HUES6 (cell line): ENCODE data around the gene CBARP.
"Not testable (repeated sequence)": the region's sequence is repeated elsewhere in the genome, so short reads cannot be mapped to it uniquely, and the experiment has no call there.

ENCODE experiments used
- H3K27ac ChIP-seq: 2 replicates; pipeline ENCODE4 v1.7.0; 2013; ENCODE audit warnings: low read depth, mild to moderate bottlenecking, low read length, inconsistent platforms
- H3K27me3 ChIP-seq: 2 replicates; pipeline ENCODE4 v1.6.1; 2013; ENCODE audit warnings: low read length; ENCODE audit not compliant: control insufficient read depth, insufficient read depth
- H3K36me3 ChIP-seq: 2 replicates; pipeline ENCODE4 v1.6.1; 2013; ENCODE audit warnings: low read length; ENCODE audit not compliant: control insufficient read depth, insufficient read depth
- H3K4me1 ChIP-seq: 2 replicates; pipeline ENCODE4 v1.6.1; 2013; ENCODE audit warnings: low read length; ENCODE audit not compliant: control insufficient read depth, insufficient read depth
- H3K4me3 ChIP-seq: 2 replicates; pipeline ENCODE4 v1.5.1; 2013; ENCODE audit warnings: low read depth, low read length
- H3K9ac ChIP-seq: one replicate; pipeline ENCODE4 v1.6.1; 2013; ENCODE audit warnings: mild to moderate bottlenecking, low read length
- H3K9me3 ChIP-seq: 2 replicates; pipeline ENCODE4 v1.6.1; 2013; ENCODE audit warnings: low read depth, low read length; ENCODE audit not compliant: control insufficient read depth, insufficient read depth

The CBARP gene

GRCh38 chr19:1206864-1207450 is 30.8 kb downstream of the CBARP start:
- H3K27me3 ChIP-seq, result no peaks in the 10 kb centered on the region
- peak overlapping the region; percentile 91 for H3K9ac ChIP-seq
- H3K4me1 ChIP-seq, result peaks cover 20% of the 10 kb centered on the region
- peaks cover 11% of the 10 kb centered on the region for H3K36me3 ChIP-seq
- H3K4me3 ChIP-seq, result peak overlapping the region; percentile 98
- H3K9me3 ChIP-seq, result no peaks in the 10 kb centered on the region
- H3K27ac ChIP-seq, result peak overlapping the region; percentile 33; the same call in 1 of the 2 replicates

- Histone ChIP-seq H3K4me3 (peak overlapping the region; percentile 98), H3K27me3 (no peaks in the 10 kb centered on the region), H3K9me3 (no peaks in the 10 kb centered on the region), H3K9ac (peak overlapping the region; percentile 91), H3K27ac (peak overlapping the region; percentile 33; the same call in 1 of the 2 replicates), H3K36me3 (peaks cover 11% of the 10 kb centered on the region), H3K4me1 (peaks cover 13% of the 10 kb centered on the region)
Measured at GRCh38 chr19:1206150-1206863, 31.5 kb downstream of the CBARP start.

DNA sequence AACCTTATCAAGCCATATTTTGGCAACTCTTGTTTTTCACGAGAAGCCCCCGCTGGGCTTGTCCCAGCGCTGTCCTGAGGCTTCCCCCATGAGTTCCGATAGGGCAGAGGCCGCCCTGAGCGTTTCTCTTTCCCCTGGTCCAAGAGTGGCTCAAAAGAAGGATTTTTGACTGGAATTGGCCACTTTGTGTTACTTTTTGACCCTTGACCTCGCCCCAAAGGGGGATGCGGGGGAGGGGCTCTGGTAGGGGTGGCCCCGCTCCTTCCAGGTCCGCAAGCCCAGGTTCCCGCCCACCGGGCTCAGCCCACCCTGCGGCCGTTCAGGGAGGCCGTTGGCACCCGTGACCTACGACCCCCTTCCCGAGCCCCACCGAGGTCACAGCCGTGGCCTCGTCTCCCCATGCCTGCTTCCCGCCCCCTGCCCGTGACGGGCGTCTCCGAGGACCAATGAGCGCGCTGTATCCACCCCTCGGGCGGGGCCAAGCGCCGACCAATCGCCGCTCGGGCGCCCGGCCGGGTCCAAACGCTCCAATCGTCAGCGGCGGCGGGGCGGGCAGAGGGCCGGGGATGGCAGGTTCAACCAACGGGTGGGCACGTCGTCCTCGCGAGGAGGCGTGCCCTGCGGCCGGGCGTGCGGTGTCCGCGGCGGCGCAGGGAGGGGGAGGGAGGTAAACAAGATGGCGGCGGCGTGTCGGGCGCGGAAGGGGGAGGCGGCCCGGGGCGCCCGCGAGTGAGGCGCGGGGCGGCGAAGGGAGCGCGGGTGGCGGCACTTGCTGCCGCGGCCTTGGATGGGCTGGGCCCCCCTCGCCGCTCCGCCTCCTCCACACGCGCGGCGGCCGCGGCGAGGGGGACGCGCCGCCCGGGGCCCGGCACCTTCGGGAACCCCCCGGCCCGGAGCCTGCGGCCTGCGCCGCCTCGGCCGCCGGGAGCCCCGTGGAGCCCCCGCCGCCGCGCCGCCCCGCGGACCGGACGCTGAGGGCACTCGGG is 32.4 kb downstream of the CBARP start, which contains the start of gene STK11:
STK11 (plus strand) TSS at position 665 of the 986 bp plus-strand sequence. CDS start 1,136 bp downstream, outside the sequence.
- Histone ChIP-seq H3K27ac (peak within 1 kb of the TSS; percentile 85), H3K9ac (peak within 1 kb of the TSS; percentile 91), H3K4me3 (peak within 1 kb of the TSS; percentile 98), H3K9me3 (no peaks in the 10 kb centered on the region), H3K27me3 (no peaks in the 10 kb centered on the region), H3K36me3 (peaks cover 7% of the 10 kb centered on the region), H3K4me1 (peaks cover 13% of the 10 kb centered on the region)

GRCh38 chr19:1200614-1201013 is 37.2 kb downstream of the CBARP start:
- not testable (repeated sequence) for H3K9me3 ChIP-seq, H3K27me3 ChIP-seq, H3K27ac ChIP-seq, H3K4me1 ChIP-seq, H3K4me3 ChIP-seq, H3K36me3 ChIP-seq, H3K9ac ChIP-seq

GRCh38 chr19:1199531-1199930 is 38.3 kb downstream of the CBARP start:
- Histone ChIP-seq H3K27ac (no peak overlapping the region), H3K4me1 (no peaks in the 10 kb centered on the region), H3K9me3 (no peaks in the 10 kb centered on the region), H3K27me3 (no peaks in the 10 kb centered on the region), H3K36me3 (no peaks in the 10 kb centered on the region), H3K9ac (no peak overlapping the region), H3K4me3 (no peak overlapping the region)

GRCh38 chr19:1189419-1189818 is 48.4 kb downstream of the CBARP start:
- peak overlapping the region; percentile 18 for H3K9ac ChIP-seq

GRCh38 chr19:1183543-1184172 is 54.1 kb downstream of the CBARP start:
- Histone ChIP-seq H3K9ac (peak overlapping the region; percentile 3), H3K9me3 (no peaks in the 10 kb centered on the region), H3K27me3 (no peaks in the 10 kb centered on the region), H3K4me3 (no peak overlapping the region), H3K36me3 (no peaks in the 10 kb centered on the region), H3K27ac (peak overlapping the region; percentile 55; the same call in 1 of the 2 replicates), H3K4me1 (peaks cover 21% of the 10 kb centered on the region)

More at GRCh38 chr19:1189419-1189818, 48.4 kb downstream of the CBARP start:
- Histone ChIP-seq H3K4me1 (peaks cover 3% of the 10 kb centered on the region; the same call in 1 of the 2 replicates), H3K9me3 (no peaks in the 10 kb centered on the region), H3K4me3 (no peak overlapping the region), H3K27ac (no peak overlapping the region; the same call in 1 of the 2 replicates), H3K27me3 (no peaks in the 10 kb centered on the region), H3K36me3 (no peaks in the 10 kb centered on the region)

GRCh38 chr19:1182727-1183126 is 55.1 kb downstream of the CBARP start:
- no peak overlapping the region for H3K4me3 ChIP-seq
- no peaks in the 10 kb centered on the region for H3K27me3 ChIP-seq
- no peaks in the 10 kb centered on the region for H3K9me3 ChIP-seq
- H3K4me1 ChIP-seq, result peaks cover 21% of the 10 kb centered on the region
- H3K9ac ChIP-seq, result no peak overlapping the region
- no peak overlapping the region for H3K27ac ChIP-seq
- no peaks in the 10 kb centered on the region for H3K36me3 ChIP-seq

GRCh38 chr19:1182068-1182467 is 55.7 kb downstream of the CBARP start:
- Histone ChIP-seq H3K9me3 (no peaks in the 10 kb centered on the region), H3K4me3 (no peak overlapping the region), H3K4me1 (peaks cover 21% of the 10 kb centered on the region), H3K27ac (no peak overlapping the region), H3K9ac (peak overlapping the region; percentile 12), H3K36me3 (no peaks in the 10 kb centered on the region), H3K27me3 (no peaks in the 10 kb centered on the region)

- no peaks in the 10 kb centered on the region for H3K27me3 ChIP-seq
- peak overlapping the region; percentile 12 for H3K9ac ChIP-seq
- no peak overlapping the region for H3K4me3 ChIP-seq
- no peaks in the 10 kb centered on the region for H3K36me3 ChIP-seq
- H3K4me1 ChIP-seq, result peaks cover 21% of the 10 kb centered on the region
- H3K9me3 ChIP-seq, result no peaks in the 10 kb centered on the region
- H3K27ac ChIP-seq, result no peak overlapping the region
Measured at GRCh38 chr19:1181606-1182005, 56.2 kb downstream of the CBARP start.
